H1 (cell line): ENCODE measurements around the gene SETDB2. TPM values are rescaled to one million over a fixed set of nuclear protein-coding genes. Genes with fewer than 3 reads are reported as not detected.

Experiments used
- CTCF ChIA-PET: fragments of 300-600 bp; sonication (Branson Sonifier 250); formaldehyde crosslinking; loops from one replicate; lab custom pipeline; 2021; ENCODE audit not compliant: partially characterized antibody; lab: Charles Lee
- POLR2A ChIA-PET: fragments of 300-600 bp; sonication (Branson Sonifier 250); formaldehyde crosslinking; loops from one replicate; lab custom pipeline; 2021; ENCODE audit warnings: inconsistent platforms; ENCODE audit not compliant: partially characterized antibody; lab: Charles Lee
- DNase-seq, 2 experiments: peaks; one replicate each; pipeline versions ENCODE4 v3.0.0 to v3.0.0-alpha.2; 2010 to 2022; ENCODE audit warnings: low spot score in 2 of 2, low read depth in 1 of 2, mixed read lengths in 1 of 2
- FAIRE-seq: peaks from 2 replicates; lab custom pipeline; 2011; peaks lifted over from hg19 to GRCh38; lab: Jason Lieb, UNC
- H2AFZ ChIP-seq: 2 replicates; pipeline ENCODE4 v1.8.1; 2012; ENCODE audit warnings: low read length, inconsistent platforms
- H2AK5ac ChIP-seq: 2 replicates; pipeline ENCODE4 v1.6.1; 2013; ENCODE audit warnings: low read depth, low read length
- H2BK120ac ChIP-seq: replicated peaks from 2 replicates; pipeline ENCODE3; 2013; ENCODE audit warnings: low read depth, low read length, inconsistent platforms
- H2BK12ac ChIP-seq: 2 replicates; pipeline ENCODE4 v1.6.1; 2013; ENCODE audit warnings: low read depth, low read length
- H2BK15ac ChIP-seq: 2 replicates; pipeline ENCODE4 v1.6.1; 2013; ENCODE audit warnings: low read length
- H2BK20ac ChIP-seq: 2 replicates; pipeline ENCODE4 v1.6.1; 2013; ENCODE audit warnings: low read length
- H2BK5ac ChIP-seq: 2 replicates; pipeline ENCODE4 v1.6.1; 2013; ENCODE audit warnings: low read depth, low read length
- H3K14ac ChIP-seq: 2 replicates; pipeline ENCODE4 v1.6.1; 2013; ENCODE audit warnings: inconsistent platforms; ENCODE audit not compliant: insufficient read length
- H3K18ac ChIP-seq: 2 replicates; pipeline ENCODE4 v1.6.1; 2013; ENCODE audit warnings: low read length; ENCODE audit errors: extremely low read depth
- H3K23ac ChIP-seq: 2 replicates; pipeline ENCODE4 v1.6.1; 2013; ENCODE audit warnings: inconsistent platforms; ENCODE audit not compliant: insufficient read length
- H3K23me2 ChIP-seq: 2 replicates; pipeline ENCODE4 v1.6.1; 2013; ENCODE audit warnings: low read depth, low read length
- H3K27ac ChIP-seq: 2 replicates; pipeline ENCODE4 v1.6.1; 2011; ENCODE audit warnings: low read depth, low read length, inconsistent platforms
- H3K27me3 ChIP-seq, 4 experiments: replicated peaks in 1 of 4; 1 replicate in 1 of 4; 2 replicates in 3 of 4; pipeline versions ENCODE4 v1.6.1 to v1.8.1; 2011 to 2013; ENCODE audit warnings: low read length in 3 of 4, mild to moderate bottlenecking in 3 of 4, inconsistent platforms in 2 of 4, mixed read lengths in 2 of 4, moderate library complexity in 1 of 4; ENCODE audit not compliant: control insufficient read depth in 3 of 4, insufficient read depth in 3 of 4; ENCODE audit errors: extremely low read depth in 1 of 4
- H3K36me3 ChIP-seq, 4 experiments: 2 replicates each; pipeline versions ENCODE4 v1.6.1 to v1.8.1; 2011 to 2013; ENCODE audit warnings: mild to moderate bottlenecking in 4 of 4, low read length in 3 of 4, moderate library complexity in 2 of 4, control low read depth in 1 of 4, inconsistent platforms in 1 of 4; ENCODE audit not compliant: insufficient read depth in 4 of 4, control insufficient read depth in 2 of 4
- H3K4ac ChIP-seq: replicated peaks from 2 replicates; pipeline ENCODE3; 2013; ENCODE audit warnings: low read length, low read depth, mixed read lengths, inconsistent platforms; ENCODE audit not compliant: insufficient read length
- H3K4me1 ChIP-seq, 4 experiments: replicated peaks in 1 of 4; 1 replicate in 1 of 4; 2 replicates in 3 of 4; pipeline versions ENCODE4 v1.6.1 to v1.8.1; 2011 to 2013; ENCODE audit warnings: low read length in 3 of 4, inconsistent platforms in 2 of 4, mixed read lengths in 1 of 4; ENCODE audit not compliant: insufficient read depth in 4 of 4, control insufficient read depth in 3 of 4
- H3K4me2 ChIP-seq, 2 experiments: 2 replicates each; pipeline versions ENCODE4 v1.6.1 to v1.8.1; 2011 to 2013; ENCODE audit warnings: low read depth in 2 of 2, low read length in 2 of 2, control low read depth in 1 of 2, inconsistent platforms in 1 of 2, mild to moderate bottlenecking in 1 of 2; ENCODE audit not compliant: insufficient read depth in 1 of 2
- H3K4me3 ChIP-seq, 4 experiments: fragments of 200-600, 300-600 bp in 1 of 4; sonication (generic), shearing (Covaris generic), sonication (Bioruptor Twin) in 1 of 4; 2 replicates each; pipeline versions ENCODE4 v1.5.1 to v1.8.1; 2011 to 2016; ENCODE audit warnings: low read length in 4 of 4, low read depth in 3 of 4, control low read depth in 2 of 4, inconsistent platforms in 2 of 4, mild to moderate bottlenecking in 2 of 4, mixed read lengths in 1 of 4, moderate library complexity in 1 of 4; ENCODE audit not compliant: insufficient read depth in 2 of 4; ENCODE audit errors: extremely low read depth in 1 of 4
- H3K56ac ChIP-seq: replicated peaks from 2 replicates; pipeline ENCODE3; 2013; ENCODE audit warnings: low read depth, mild to moderate bottlenecking, mixed read lengths, low read length, inconsistent platforms; ENCODE audit not compliant: insufficient read length
- H3K79me1 ChIP-seq: 2 replicates; pipeline ENCODE4 v1.6.1; 2013; ENCODE audit warnings: low read depth, low read length, control low read depth
- H3K79me2 ChIP-seq, 2 experiments: 2 replicates each; pipeline versions ENCODE4 v1.6.1 to v1.8.1; 2012 to 2013; ENCODE audit warnings: low read length in 2 of 2, mild to moderate bottlenecking in 2 of 2, inconsistent platforms in 1 of 2; ENCODE audit not compliant: insufficient read depth in 2 of 2, control insufficient read depth in 1 of 2
- H3K9ac ChIP-seq, 4 experiments: replicated peaks in 1 of 4; 1 replicate in 1 of 4; 2 replicates in 3 of 4; pipeline versions ENCODE4 v1.6.1 to v1.8.1; 2011 to 2013; ENCODE audit warnings: low read depth in 3 of 4, low read length in 3 of 4, control low read depth in 2 of 4, mild to moderate bottlenecking in 2 of 4, moderate library complexity in 2 of 4, inconsistent platforms in 1 of 4; ENCODE audit errors: extremely low read depth in 1 of 4
- H3K9me3 ChIP-seq, 2 experiments: 2 replicates each; pipeline versions ENCODE4 v1.6.1 to v1.8.1; 2012 to 2013; ENCODE audit warnings: mild to moderate bottlenecking in 2 of 2, moderate library complexity in 2 of 2, control low read depth in 1 of 2, inconsistent platforms in 1 of 2, low read depth in 1 of 2, low read length in 1 of 2, mixed read lengths in 1 of 2; ENCODE audit not compliant: insufficient read depth in 2 of 2
- H4K20me1 ChIP-seq, 2 experiments: replicated peaks in 1 of 2; 2 replicates each; pipeline versions ENCODE3 to v1.8.1; 2011 to 2013; ENCODE audit warnings: inconsistent platforms in 2 of 2, low read length in 2 of 2, mild to moderate bottlenecking in 1 of 2; ENCODE audit not compliant: insufficient read depth in 2 of 2, control insufficient read depth in 1 of 2
- H4K5ac ChIP-seq: 2 replicates; pipeline ENCODE4 v1.6.1; 2013; ENCODE audit warnings: low read length, low read depth, mixed read lengths, inconsistent platforms; ENCODE audit not compliant: insufficient read length
- H4K8ac ChIP-seq: 2 replicates; pipeline ENCODE4 v1.8.0; 2013; ENCODE audit warnings: mild to moderate bottlenecking, moderate library complexity, low read length, inconsistent platforms; ENCODE audit not compliant: insufficient read depth; ENCODE audit errors: extremely low read depth
- H4K91ac ChIP-seq: replicated peaks from 2 replicates; pipeline ENCODE3; 2013; ENCODE audit warnings: low read length, mixed read lengths, inconsistent platforms; ENCODE audit not compliant: insufficient read length
- BCL11A ChIP-seq, 2 experiments: IDR thresholded peaks; one replicate each; pipeline ENCODE4 v1.6.1; 2011; ENCODE audit warnings: low read depth in 2 of 2, low read length in 2 of 2, mild to moderate bottlenecking in 2 of 2
- SUZ12 ChIP-seq: fragments of 200-600 bp; sonication (generic); IDR thresholded peaks from 2 replicates; pipeline ENCODE4 v1.6.1; 2012; ENCODE audit warnings: mild to moderate bottlenecking, inconsistent platforms, low read length, moderate library complexity, mixed read lengths
- WGBS, 2 experiments: shearing (Covaris generic) in 1 of 2; methylation state at CpG; one replicate each; pipeline versions ENCODE4 v1.1.6 to v1.1.7; 2013 to 2015; ENCODE audit warnings: low lambda C conversion rate in 2 of 2, mixed read lengths in 2 of 2, inconsistent platforms in 1 of 2, low coverage in 1 of 2, missing lambda C conversion rate in 1 of 2; ENCODE audit not compliant: insufficient replicate concordance in 2 of 2, insufficient coverage in 1 of 2, insufficient read length in 1 of 2; ENCODE audit errors: extremely low coverage in 1 of 2, missing lambda C conversion rate in 1 of 2; 5-methylcytosine and 5-hydroxymethylcytosine counted together
- polyA plus RNA-seq, 7 experiments: library from polyadenylated mRNA; depleted of rRNA in 3 of 7; stranded (reverse) in 5 of 7; unstranded in 2 of 7; fragments of >200 nt in 5 of 7; fragments of 200-250 nt in 2 of 7; gene quantifications; 1 replicate in 5 of 7; 2 replicates in 1 of 7; 4 replicates in 1 of 7; pipeline versions ENCODE4 v1.2.1 to v1.2.3, GENCODE V29; 2011 to 2013; ENCODE audit warnings: missing spikeins in 2 of 7, mixed read lengths in 2 of 7
- total RNA-seq: library from RNA; stranded (reverse); fragmentation: NEBNext Ultra II Directional; extraction: Animal tissue kit (Norgen Biotek cat#: 25700); gene quantifications from 2 replicates; pipeline ENCODE4 v1.2.1, GENCODE V29; 2021

The SETDB2 gene
- total and polyA plus RNA-seq, 2 of the 8 experiments (the other 6 are each of a cell fraction or from before 2014, with no cell fraction given), result 1.2 to 6.1 TPM

GRCh38 chr13:49450105-49450819 is 6.2 kb downstream of the SETDB2 start:
- Histone ChIP-seq H3K23me2 (no peaks in the 10 kb centered on the region; the same call in 1 of the 2 replicates), H4K8ac (no peak overlapping the region), H2AFZ (no peak overlapping the region), H2BK20ac (no peak overlapping the region), H3K4me1 (no peaks in the 10 kb centered on the region), H3K36me3 (no peaks in the 10 kb centered on the region), H3K4me3 (no peak overlapping the region), H4K20me1 (no peaks in the 10 kb centered on the region), H2BK120ac (no peak overlapping the region), H3K56ac (no peak overlapping the region), H3K14ac (no peak overlapping the region), H3K4ac (no peak overlapping the region), H3K23ac (no peak overlapping the region), H3K79me2 (0 out of 4 replicates have a peak, but pooled peaks cover 0 to 4% of the 10 kb centered on the region in 2 experiments), H3K27ac (no peak overlapping the region), H4K91ac (no peak overlapping the region), H4K5ac (no peak overlapping the region), H3K79me1 (no peaks in the 10 kb centered on the region), H3K27me3 (no peaks in the 10 kb centered on the region), H3K18ac (no peak overlapping the region), H3K4me2 (no peak overlapping the region), H2BK12ac (no peak overlapping the region), H2AK5ac (no peak overlapping the region), H2BK15ac (no peak overlapping the region), H3K9me3 (no peaks in the 10 kb centered on the region), H2BK5ac (no peak overlapping the region), H3K9ac (no peak overlapping the region)
- ChIA-PET CTCF (interaction anchor here (0.7 kb wide), 1 partner anchor 46 kb away, joined by 3 read pairs; no protein-coding TSS in a partner anchor), POLR2A (no interaction called here)
- DNase-seq (no peak), FAIRE-seq (no peak)
- 77% methylated on average over 3 of the region's 3 CpGs; no CpG with 5 or more reads in 1 of the 2 experiments for WGBS, 2 experiments
- TF ChIP-seq BCL11A (IDR thresholded peaks at IDR 0.05; ENCODE audit: low read depth in 2 of 2, low read length in 2 of 2) (no peak), SUZ12 (no peak)
